ENCODE data around the gene GGA2.
"Not testable (repeated sequence)": the region's sequence is repeated elsewhere in the genome, so short reads cannot be mapped to it uniquely, and the experiment has no call there.

GGA2 gene

DNA sequence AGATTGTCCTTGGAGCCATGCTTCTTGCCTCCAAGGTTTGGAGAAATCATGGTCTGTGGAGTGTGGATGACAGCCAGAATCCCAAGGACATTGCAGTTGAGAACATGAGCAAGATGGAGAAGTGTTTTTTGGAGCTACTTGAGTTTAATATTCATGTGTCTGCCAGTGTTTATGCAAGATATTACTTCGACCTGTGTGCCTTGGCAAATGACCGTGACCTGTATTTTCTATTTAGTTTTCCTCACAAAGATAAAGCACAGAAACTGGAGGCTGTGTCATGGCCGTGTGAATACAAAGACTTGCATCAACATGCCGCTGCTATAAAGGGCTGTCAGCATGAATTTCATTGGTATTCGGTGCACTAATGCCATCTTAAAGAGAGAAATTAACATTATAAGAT is 9.0 kb downstream of the GGA2 start:
- DNase-seq = no peak

GRCh38 chr16:23500862-23501225 is 9.4 kb downstream of the GGA2 start:
- DNase-seq = no peak

- no peak for DNase-seq
Observed at GRCh38 chr16:23500212-23500861, 10.0 kb downstream of the GGA2 start.

- no peak for DNase-seq
Observed at GRCh38 chr16:23499801-23500200, 10.5 kb downstream of the GGA2 start.

DNA sequence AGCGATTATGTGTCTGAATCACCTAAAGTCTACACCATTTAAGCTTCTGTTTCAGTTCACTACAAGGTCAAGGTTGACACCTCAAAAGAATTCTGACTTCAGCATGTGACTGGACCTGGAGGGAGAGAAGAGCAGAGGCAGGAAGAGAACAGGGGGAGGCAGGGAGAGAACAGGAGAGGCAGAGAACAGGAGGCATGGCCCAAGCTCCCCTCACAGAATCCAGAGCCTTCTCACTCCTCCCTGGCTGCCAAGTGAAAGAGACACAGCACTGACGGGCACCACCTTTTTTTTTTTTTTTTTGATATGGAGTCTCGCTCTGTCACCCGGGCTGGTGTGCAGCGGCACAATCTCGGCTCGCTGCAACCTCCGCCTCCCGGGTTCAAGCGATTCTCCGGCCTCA is 11.4 kb downstream of the GGA2 start:
- no peak for DNase-seq

DNA sequence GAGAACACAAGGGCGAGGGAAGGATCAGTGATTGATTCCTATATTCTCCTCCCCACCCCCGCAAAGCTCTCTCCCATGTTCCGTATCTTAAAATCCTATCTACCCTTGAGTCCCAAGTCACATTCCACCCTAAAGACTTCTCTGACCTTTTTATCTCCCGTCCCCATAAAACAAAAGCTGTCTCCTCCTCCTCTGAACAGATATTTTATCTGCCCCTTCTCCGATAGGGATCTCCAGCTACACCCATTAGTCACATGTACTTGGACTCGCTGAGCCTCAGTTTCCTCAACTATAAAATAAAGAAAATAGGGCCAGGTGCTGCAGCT is 12.8 kb downstream of the GGA2 start:
- DNase-seq = no peak

GRCh38 chr16:23496821-23497542 is 13.3 kb downstream of the GGA2 start:
- DNase-seq = no peak

DNA sequence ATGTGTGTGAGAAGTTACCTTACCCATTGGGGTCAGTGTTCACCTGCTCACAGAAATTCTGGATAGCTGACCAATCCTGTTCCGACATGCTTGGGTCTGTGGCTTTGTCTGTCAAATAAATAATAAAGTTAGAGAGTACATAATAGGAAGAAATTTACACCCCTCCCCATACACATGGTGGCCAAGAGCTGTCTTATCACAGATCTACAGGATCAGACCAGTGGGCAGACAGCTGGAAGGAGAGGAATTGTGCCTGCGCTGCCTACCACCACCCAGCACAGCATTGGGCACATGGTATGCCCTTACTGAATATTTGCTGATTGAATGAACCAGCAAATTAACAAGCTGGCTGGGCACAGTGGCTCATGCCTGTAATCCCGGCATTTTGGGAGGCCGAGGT is 14.6 kb downstream of the GGA2 start:
- DNase-seq = no peak

DNA sequence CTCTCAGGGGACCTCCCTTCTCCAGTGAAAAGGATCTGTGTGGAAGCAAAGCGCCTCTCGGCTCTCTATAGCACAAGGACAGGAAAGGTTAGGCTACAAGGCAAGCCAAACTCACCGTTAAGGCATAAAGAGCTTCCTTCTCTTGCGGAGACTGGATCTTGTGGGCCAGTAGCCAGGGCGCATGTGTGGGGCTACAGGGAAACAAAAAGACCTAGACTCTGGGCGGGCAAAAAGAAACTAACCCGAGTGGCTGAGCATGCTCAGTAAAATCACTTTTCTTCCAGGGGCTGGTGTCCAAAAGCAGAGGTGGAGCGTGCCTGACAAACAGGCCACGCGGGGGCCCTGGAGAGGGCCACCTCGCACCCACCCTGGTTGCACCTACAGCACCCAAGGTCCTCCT is 16.1 kb downstream of the GGA2 start:
- no peak for DNase-seq

DNA sequence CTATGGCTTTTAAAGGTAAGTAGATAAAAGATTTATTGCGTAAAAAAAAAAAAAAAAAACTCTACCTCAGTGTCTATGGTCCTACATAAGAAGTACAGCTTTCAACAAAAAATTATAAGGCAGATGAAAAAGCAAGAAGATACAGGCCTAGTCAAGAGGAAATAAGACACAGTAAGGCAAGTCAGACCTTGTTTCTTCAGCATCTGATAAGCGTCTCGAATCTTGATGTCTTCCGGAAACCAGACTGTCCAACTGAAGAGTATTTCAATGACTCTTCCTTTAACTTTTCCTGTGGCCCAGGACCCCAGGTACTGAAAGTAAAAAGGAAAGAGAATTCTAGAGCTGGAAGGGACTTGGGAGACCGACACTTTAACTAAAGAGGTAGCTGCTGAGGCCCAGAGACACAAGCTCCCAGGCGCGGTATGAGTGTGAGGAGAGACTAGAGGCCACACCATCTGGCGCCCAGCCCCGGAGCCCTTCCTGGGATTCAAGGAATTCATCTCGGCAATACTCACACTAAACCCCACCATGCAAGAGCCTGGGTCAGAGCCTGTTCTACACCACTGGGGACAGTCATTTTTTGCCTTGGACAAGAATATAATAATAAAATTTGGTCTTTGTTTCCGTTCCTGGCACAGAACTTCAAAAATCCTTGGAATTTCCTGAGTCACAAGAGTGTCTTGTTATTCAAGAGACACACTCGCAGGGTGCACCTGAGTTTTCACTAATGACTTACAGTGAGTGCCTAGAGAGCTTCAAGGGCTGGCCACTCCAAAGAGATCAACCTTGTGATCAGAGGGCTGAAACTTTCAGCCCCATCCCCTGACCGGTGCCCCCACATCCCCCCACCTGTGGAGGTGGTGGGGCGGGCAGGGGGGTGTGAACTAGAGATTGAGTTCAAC is 18.6 kb downstream of the GGA2 start:
- DNase-seq = no peak

- DNase-seq = no peak
Observed at GRCh38 chr16:23486480-23486879, 23.8 kb downstream of the GGA2 start.

DNA sequence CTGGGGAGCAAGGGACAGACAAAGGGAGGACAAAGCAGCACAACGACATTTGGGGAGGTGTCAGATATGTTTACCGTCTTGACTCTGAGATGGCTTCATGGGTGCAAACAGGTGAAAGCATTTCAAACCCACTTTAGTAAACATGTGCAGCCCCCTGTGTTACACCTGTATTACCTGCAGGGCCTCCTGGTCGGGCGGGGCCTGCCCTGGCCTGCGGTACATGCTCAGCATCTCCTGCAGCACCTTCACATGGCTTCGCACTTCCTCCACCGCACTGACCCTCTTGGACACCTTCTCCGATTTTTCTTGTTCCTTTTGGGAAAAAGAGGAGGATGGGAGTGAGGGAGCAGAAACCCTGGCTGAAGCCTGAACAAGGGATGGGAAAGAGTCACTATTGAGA is 24.5 kb downstream of the GGA2 start:
- DNase-seq = no peak

GRCh38 chr16:23485257-23485614 is 25.1 kb downstream of the GGA2 start:
- no peak for DNase-seq

GRCh38 chr16:23484510-23485256 is 25.6 kb downstream of the GGA2 start:
- DNase-seq = no peak

DNA sequence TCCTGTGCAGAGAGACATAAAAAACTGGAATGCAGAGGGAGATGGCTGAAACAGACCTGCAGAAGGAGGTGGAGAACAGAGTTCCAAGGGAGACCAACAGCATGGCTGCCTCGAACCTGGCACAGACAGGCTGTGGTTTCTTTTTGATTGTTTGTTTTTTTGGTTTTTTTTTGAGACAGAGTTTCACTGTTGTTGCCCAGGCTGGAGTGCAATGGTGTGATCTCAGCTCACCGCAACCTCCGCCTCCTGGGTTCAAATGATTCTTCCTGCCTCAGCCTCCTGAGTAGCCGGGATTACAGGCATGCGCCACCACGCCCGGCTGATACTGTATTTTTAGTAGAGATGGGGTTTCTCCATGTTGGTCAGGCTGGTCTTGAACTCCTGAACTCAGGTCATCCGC is 26.8 kb downstream of the GGA2 start:
- not testable (repeated sequence) for DNase-seq

DNA sequence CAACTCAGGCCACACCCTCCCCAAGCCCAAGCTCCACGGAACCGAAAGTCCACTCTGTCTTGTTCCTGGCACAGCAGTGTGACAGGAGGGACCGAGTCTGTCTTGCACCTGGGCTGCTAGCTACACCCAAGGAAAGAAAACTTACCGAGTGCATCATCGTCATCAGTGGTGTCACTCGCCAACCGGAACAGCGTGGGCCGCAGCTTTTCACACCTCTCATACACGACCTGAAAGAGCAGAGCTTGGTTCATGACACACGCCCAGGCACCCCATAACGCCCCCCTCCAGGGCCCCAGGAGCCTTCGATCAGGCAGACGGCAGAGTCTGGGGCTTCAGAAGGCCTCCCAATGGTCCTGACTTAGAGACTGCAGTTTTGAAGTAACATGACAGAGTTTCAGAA is 27.5 kb downstream of the GGA2 start:
- DNase-seq = no peak

GRCh38 chr16:23480257-23480656 is 30.0 kb downstream of the GGA2 start:
- DNase-seq = no peak

DNA sequence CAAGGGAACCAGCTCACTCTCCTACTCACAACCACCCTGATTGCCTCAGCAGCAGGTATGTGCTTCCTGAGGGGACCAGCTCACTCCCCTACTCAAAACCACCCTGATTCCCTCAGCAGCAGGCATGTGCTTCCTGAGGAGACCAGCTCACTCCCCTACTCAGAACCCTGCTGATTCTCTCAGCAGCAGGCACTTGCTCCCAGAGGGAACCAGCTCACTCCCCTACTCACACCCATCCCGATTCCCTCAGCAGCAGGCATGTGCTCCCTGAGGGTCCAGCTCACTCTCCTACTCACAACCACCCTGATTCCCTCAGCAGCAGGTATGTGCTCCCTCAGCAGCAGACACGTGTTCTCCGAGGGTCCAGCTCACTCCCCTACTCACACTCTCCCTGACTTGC is 31.2 kb downstream of the GGA2 start:
- DNase-seq = no peak

- DNase-seq = no peak
Observed at GRCh38 chr16:23478566-23478965, 31.7 kb downstream of the GGA2 start.

DNA sequence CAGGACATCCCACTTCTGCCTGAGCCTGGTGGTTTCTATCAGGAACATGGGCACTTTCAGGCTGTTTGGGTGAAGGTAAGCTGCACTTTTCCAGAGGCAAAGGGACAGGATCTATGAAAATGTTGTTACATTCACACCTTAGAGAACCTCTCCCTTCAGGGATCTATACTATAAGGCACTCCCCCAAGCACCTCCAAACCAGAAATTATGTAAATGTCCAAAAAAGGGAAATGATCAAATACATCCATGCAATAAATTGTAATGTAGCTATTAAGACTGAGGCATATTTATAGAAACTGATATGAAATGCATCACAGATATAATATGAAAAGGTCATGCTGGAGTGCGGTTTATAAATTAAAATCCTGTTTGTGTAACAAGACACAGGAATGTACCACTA is 34.0 kb downstream of the GGA2 start:
- DNase-seq = no peak

DNA sequence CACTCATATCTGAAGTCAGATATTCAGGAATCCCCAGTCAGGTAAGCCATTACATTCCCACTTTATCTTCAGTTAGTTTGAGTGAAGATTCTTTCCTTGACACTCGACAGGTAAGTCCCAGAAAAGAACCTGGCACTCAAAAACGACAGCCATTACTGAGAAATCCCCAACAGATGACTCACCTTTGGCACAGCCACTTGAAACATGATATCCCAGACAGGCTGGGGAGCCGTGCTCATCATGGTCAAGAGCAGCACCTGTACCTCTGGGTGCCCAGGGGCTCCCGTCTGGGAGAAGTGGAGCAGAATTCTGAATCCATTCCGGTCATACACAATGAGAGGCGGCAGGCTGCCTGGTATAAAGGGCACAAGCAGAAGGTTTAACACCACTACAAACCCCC is 40.5 kb downstream of the GGA2 start:
- DNase-seq = peak; percentile 67

GRCh38 chr16:23466162-23466885 is 44.0 kb downstream of the GGA2 start:
- no peak for DNase-seq

GRCh38 chr16:23465179-23465578 is 45.1 kb downstream of the GGA2 start:
- DNase-seq = no peak

Data from NCI-H2171 treated with DMSO at 0.1 percent for 48 hours (cell line).